Osteocyte (in vitro differentiated cells): ENCODE results near the gene MTMR6. TPM values are rescaled to one million over a fixed set of nuclear protein-coding genes. Genes with fewer than 3 reads are reported as not detected.
A peak's percentile ranks its signal among the peaks of the same experiment; 100 is the strongest.

Experiments
- DNase-seq: peaks from one replicate; pipeline ENCODE4 v3.0.0; 2021; ENCODE audit warnings: mixed read lengths; ENCODE audit not compliant: unreplicated experiment; ENCODE audit errors: extremely low spot score
- H3K27ac Mint-ChIP-seq: one replicate; pipeline ENCODE4 v1.8.0; 2021; ENCODE audit warnings: mild to moderate bottlenecking, mixed read lengths; ENCODE audit not compliant: unreplicated experiment
- H3K27me3 Mint-ChIP-seq: one replicate; pipeline ENCODE4 v1.8.0; 2021; ENCODE audit warnings: mixed read lengths; ENCODE audit not compliant: unreplicated experiment
- H3K36me3 Mint-ChIP-seq: one replicate; pipeline ENCODE4 v1.8.0; 2021; ENCODE audit warnings: mixed read lengths; ENCODE audit not compliant: unreplicated experiment
- H3K4me1 Mint-ChIP-seq: one replicate; pipeline ENCODE4 v1.8.0; 2021; ENCODE audit warnings: mixed read lengths; ENCODE audit not compliant: unreplicated experiment
- H3K4me3 Mint-ChIP-seq: one replicate; pipeline ENCODE4 v1.8.0; 2021; ENCODE audit warnings: mild to moderate bottlenecking, moderate library complexity, mixed read lengths; ENCODE audit not compliant: unreplicated experiment
- H3K9me3 Mint-ChIP-seq: one replicate; pipeline ENCODE4 v1.8.0; 2021; ENCODE audit warnings: mixed read lengths; ENCODE audit not compliant: unreplicated experiment
- CTCF ChIP-seq: fragments of 200-600 bp; sonication (generic); IDR thresholded peaks from 2 replicates; pipeline ENCODE4 v1.5.0; 2021; ENCODE audit warnings: antibody characterized with exemption, mild to moderate bottlenecking, moderate library complexity
- total RNA-seq: library from RNA; stranded (reverse); gene quantifications from 2 replicates; pipeline ENCODE4 v1.2.1, GENCODE V29; 2021

The MTMR6 gene
- total RNA-seq, 1 donor from 2014 or later, result 19.5 TPM

GRCh38 chr13:25291691-25292090 lies 4.4 kb upstream of the MTMR6 start:
- H3K27me3 Mint-ChIP-seq, result peaks cover 41% of the 10 kb centered on the region
- H3K36me3 Mint-ChIP-seq, result no peaks in the 10 kb centered on the region

GRCh38 chr13:25288966-25289365 lies 1.7 kb upstream of the MTMR6 start:
- Mint-ChIP-seq H3K36me3 (no peaks in the 10 kb centered on the region), H3K4me3 (no peak overlapping the region), H3K27ac (no peak overlapping the region), H3K9me3 (no peaks in the 10 kb centered on the region), H3K27me3 (peaks cover 24% of the 10 kb centered on the region), H3K4me1 (peaks cover 20% of the 10 kb centered on the region)
- no peak for TF ChIP-seq CTCF
- DNase-seq, result no peak

More at GRCh38 chr13:25291691-25292090, 4.4 kb upstream of the MTMR6 start:
- no peaks in the 10 kb centered on the region for H3K9me3 Mint-ChIP-seq
- peaks cover 2% of the 10 kb centered on the region for H3K4me1 Mint-ChIP-seq
- no peak overlapping the region for H3K4me3 Mint-ChIP-seq
- DNase-seq, result no peak
- no peak for TF ChIP-seq CTCF
- H3K27ac Mint-ChIP-seq, result no peak overlapping the region

- H3K27ac Mint-ChIP-seq, result peak overlapping the region; percentile 96
- H3K9me3 Mint-ChIP-seq, result no peaks in the 10 kb centered on the region
- DNase-seq, result no peak
- peaks cover 3% of the 10 kb centered on the region for H3K36me3 Mint-ChIP-seq
- no peak for TF ChIP-seq CTCF
- H3K4me3 Mint-ChIP-seq, result peak overlapping the region; percentile 97
- H3K4me1 Mint-ChIP-seq, result peaks cover 23% of the 10 kb centered on the region
- peaks cover 15% of the 10 kb centered on the region for H3K27me3 Mint-ChIP-seq
Observed at GRCh38 chr13:25286308-25286968, 850 bp downstream of the MTMR6 start.

GRCh38 chr13:25281935-25282332 lies 5.4 kb downstream of the MTMR6 start:
- peak overlapping the region; percentile 64 for H3K27ac Mint-ChIP-seq
- peaks cover 3% of the 10 kb centered on the region for H3K36me3 Mint-ChIP-seq
- H3K4me3 Mint-ChIP-seq, result no peak overlapping the region
- peaks cover 25% of the 10 kb centered on the region for H3K4me1 Mint-ChIP-seq
- no peak for TF ChIP-seq CTCF
- no peaks in the 10 kb centered on the region for H3K9me3 Mint-ChIP-seq
- H3K27me3 Mint-ChIP-seq, result no peaks in the 10 kb centered on the region
- DNase-seq, result no peak

GRCh38 chr13:25281193-25281934 lies 5.9 kb downstream of the MTMR6 start:
- peak overlapping the region; percentile 3 for H3K27ac Mint-ChIP-seq
- no peaks in the 10 kb centered on the region for H3K9me3 Mint-ChIP-seq
- TF ChIP-seq CTCF, result no peak
- no peak overlapping the region for H3K4me3 Mint-ChIP-seq
- H3K27me3 Mint-ChIP-seq, result no peaks in the 10 kb centered on the region
- H3K36me3 Mint-ChIP-seq, result peaks cover 3% of the 10 kb centered on the region
- DNase-seq, result no peak
- H3K4me1 Mint-ChIP-seq, result peaks cover 23% of the 10 kb centered on the region
